NAMALWA (cell line): ENCODE data around the gene FGF16.
A peak's percentile ranks its signal among the peaks of the same experiment; 100 is the strongest.
"Not testable (repeated sequence)": the region's sequence is repeated elsewhere in the genome, so short reads cannot be mapped to it uniquely, and the experiment has no call there.

Experiments
- DNase-seq: peaks from one replicate; pipeline ENCODE4 v3.0.0-alpha.2; 2015; ENCODE audit warnings: low spot score

FGF16 gene

GRCh38 chrX:77447653-77448569, 722 bp downstream of the FGF16 start:
- no peak for DNase-seq

GRCh38 chrX:77450415-77450814, 3.2 kb downstream of the FGF16 start:
- no peak for DNase-seq

- DNase-seq = no peak
Measured at GRCh38 chrX:77450996-77451395, 3.8 kb downstream of the FGF16 start.

GRCh38 chrX:77453190-77453589, 6.0 kb downstream of the FGF16 start:
- DNase-seq = peak; percentile 31

- no peak for DNase-seq
Measured at GRCh38 chrX:77455437-77455836, 8.2 kb downstream of the FGF16 start.

GRCh38 chrX:77484045-77484444, 36.9 kb downstream of the FGF16 start:
- no peak for DNase-seq

- no peak for DNase-seq
Measured at GRCh38 chrX:77493677-77494553, 46.7 kb downstream of the FGF16 start.

- DNase-seq = not testable (repeated sequence)
Measured at GRCh38 chrX:77500164-77500563, 53.0 kb downstream of the FGF16 start.

- no peak for DNase-seq
Measured at GRCh38 chrX:77502951-77503525, 55.8 kb downstream of the FGF16 start.

- no peak for DNase-seq
Measured at GRCh38 chrX:77505227-77505626, 58.0 kb downstream of the FGF16 start.
